GM12873 (cell line): ENCODE data around the gene COL6A3.

Experiments used
- CTCF ChIP-seq: IDR thresholded peaks from 2 replicates; pipeline ENCODE4 v1.5.1; 2012; ENCODE audit warnings: low read depth, mild to moderate bottlenecking, moderate library complexity, low read length, control low read depth; ENCODE audit not compliant: insufficient read depth; ENCODE audit errors: missing control alignments

Gene COL6A3

GRCh38 chr2:237374284-237375060, 39.5 kb downstream of the COL6A3 start:
- TF ChIP-seq CTCF, result no peak

GRCh38 chr2:237371856-237372255, 42.1 kb downstream of the COL6A3 start:
- TF ChIP-seq CTCF, result no peak

DNA sequence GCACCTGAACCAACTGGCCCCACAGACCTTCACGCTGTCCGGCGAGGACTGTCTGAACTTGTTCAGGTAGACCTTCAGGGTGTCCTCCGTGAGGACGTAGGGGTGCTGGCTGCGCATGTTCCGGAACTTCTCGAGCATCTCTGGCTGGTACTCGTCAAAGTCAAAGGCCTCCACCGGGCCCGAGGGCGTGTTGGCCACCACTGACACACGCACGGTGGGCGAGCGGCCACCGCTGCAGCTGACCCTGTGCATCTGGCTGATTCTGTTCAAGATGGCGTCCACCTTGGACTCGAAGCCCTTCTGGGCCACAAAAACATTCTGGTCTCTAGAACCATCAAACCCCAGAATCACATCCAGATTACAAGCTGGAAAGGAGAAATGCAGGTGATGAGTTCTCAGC, 48.3 kb downstream of the COL6A3 start:
- TF ChIP-seq CTCF, result no peak

- TF ChIP-seq CTCF, result no peak
Measured at GRCh38 chr2:237364655-237365054, 49.3 kb downstream of the COL6A3 start.

- no peak for TF ChIP-seq CTCF
Measured at GRCh38 chr2:237361194-237362004, 52.6 kb downstream of the COL6A3 start.

DNA sequence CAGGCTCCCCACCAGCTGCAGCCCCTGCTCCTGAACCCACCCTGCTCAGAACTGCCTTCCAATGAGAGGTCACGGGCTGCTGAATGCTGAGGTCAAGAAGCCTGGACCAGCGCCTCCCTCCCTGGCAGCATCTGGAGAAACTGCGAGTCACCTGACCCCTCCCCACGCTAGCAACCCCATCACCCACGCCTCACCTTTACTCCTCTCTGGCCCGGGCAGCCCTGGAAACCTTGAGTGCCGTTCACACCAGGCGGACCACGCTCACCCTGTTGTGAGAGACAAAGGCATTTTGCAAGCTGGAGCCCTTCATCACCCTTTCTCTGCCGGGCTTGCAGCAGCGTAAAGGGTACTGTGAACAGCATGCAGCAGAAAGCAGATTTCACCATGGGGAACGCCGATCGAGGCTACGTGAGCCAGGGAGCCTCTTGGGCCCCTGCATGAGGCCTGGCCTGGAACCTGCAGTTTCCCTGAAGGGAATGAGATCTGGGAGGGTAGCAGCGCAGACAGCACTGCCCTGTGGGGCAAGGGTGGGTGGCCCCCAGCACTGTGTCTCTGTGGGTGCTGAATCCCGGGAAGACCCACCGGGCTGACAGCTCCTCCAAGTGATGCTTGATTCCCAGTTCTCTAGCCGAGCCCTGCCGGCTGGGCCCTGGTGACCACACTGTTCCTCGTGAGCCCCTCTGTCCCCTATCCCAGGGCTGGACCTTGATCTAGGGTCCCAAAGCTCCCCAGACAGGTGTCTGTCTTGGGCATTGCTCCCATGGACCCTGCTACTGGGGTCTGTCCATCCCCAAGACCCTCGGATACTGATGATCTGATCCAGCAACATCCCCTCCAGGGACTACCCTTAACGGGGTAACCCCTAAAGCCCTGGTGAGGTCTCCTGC, 53.8 kb downstream of the COL6A3 start:
- TF ChIP-seq CTCF, result no peak

DNA sequence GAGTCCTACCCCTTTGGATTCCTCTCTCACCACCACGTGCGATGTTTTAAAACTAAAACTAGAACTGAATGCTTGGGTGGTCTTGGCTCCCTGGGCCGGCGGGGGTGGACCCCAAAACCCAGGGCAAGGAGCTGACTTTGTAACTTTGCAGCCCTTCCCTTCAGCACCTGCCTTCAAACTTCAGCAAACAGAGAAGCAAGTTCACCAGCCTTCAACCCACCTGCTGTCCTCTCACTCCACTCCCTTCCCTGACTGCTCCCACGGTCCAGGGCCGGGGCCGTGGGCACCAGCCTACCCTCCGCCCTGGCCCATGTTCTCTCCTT, 54.5 kb downstream of the COL6A3 start:
- no peak for TF ChIP-seq CTCF
